K562 (cell line): ENCODE measurements around the gene PTRH1. TPM values are rescaled to one million over a fixed set of nuclear protein-coding genes. Genes with fewer than 3 reads are reported as not detected.

Source experiments
- CHD2 ChIP-seq: IDR thresholded peaks from 2 replicates; pipeline ENCODE4 v1.6.1; 2011; ENCODE audit warnings: low read depth, low read length
- CREM ChIP-seq: IDR thresholded peaks from 2 replicates; pipeline ENCODE4 v1.6.1; 2014; ENCODE audit warnings: antibody characterized with exemption, low read depth
- E2F8 ChIP-seq: fragments of 450-650 bp; IDR thresholded peaks from 2 replicates; pipeline ENCODE4 v1.7.1; 2018; ENCODE audit warnings: mild to moderate bottlenecking, low read depth; ENCODE audit not compliant: partially characterized antibody
- ETV5 ChIP-seq: sonication (generic); formaldehyde crosslinking; IDR thresholded peaks from 2 replicates; pipeline ENCODE4 v1.4.0; 2020; ENCODE audit warnings: low read depth, mild to moderate bottlenecking, missing genetic modification reagents
- KDM2B ChIP-seq: fragments of 250-450 bp; sonication (Bioruptor Pico); IDR thresholded peaks from 2 replicates; pipeline ENCODE4 v1.8.0; 2021; ENCODE audit warnings: mild to moderate bottlenecking, moderate library complexity
- L3MBTL2 ChIP-seq: fragments of 450-650 bp; IDR thresholded peaks from 2 replicates; pipeline ENCODE4 v1.6.1; 2016; ENCODE audit warnings: mild to moderate bottlenecking, moderate library complexity
- LCOR ChIP-seq: sonication (generic); formaldehyde crosslinking; IDR thresholded peaks from 2 replicates; pipeline ENCODE4 v1.8.0; 2022; ENCODE audit warnings: mild to moderate bottlenecking, missing genetic modification reagents
- MAX ChIP-seq: sonication (generic); formaldehyde crosslinking; IDR thresholded peaks from 2 replicates; pipeline ENCODE4 v1.9.0; 2022; ENCODE audit warnings: mild to moderate bottlenecking, missing genetic modification reagents
- MYC ChIP-seq, 2 experiments: fragments of 250-450 bp in 1 of 2; sonication (Bioruptor Pico) in 1 of 2; IDR thresholded peaks; 2 replicates each; pipeline versions ENCODE4 v1.5.1 to v1.6.1; 2012 to 2021; ENCODE audit warnings: low read depth in 2 of 2, borderline replicate concordance in 1 of 2, improper control_type of control experiment in 1 of 2, low read length in 1 of 2, mild to moderate bottlenecking in 1 of 2, moderate library complexity in 1 of 2
- PBX2 ChIP-seq, 2 experiments: IDR thresholded peaks in 1 of 2; conservative IDR thresholded peaks in 1 of 2; 2 replicates each; pipeline ENCODE4 v1.6.1; 2016; ENCODE audit warnings: low read depth in 2 of 2, mild to moderate bottlenecking in 1 of 2, missing compliant biosample characterization in 1 of 2, missing genetic modification characterization in 1 of 2, moderate library complexity in 1 of 2
- POLR2H ChIP-seq: IDR thresholded peaks from 2 replicates; pipeline ENCODE4 v1.6.1; 2016; ENCODE audit warnings: missing genetic modification characterization, low read depth, mild to moderate bottlenecking, control low read depth, missing compliant biosample characterization, moderate library complexity
- POU5F1 ChIP-seq: fragments of 150-350 bp; IDR thresholded peaks from 2 replicates; pipeline ENCODE4 v1.6.1; 2014; ENCODE audit warnings: borderline replicate concordance, low read length, low read depth, mild to moderate bottlenecking; ENCODE audit not compliant: partially characterized antibody
- SIX5 ChIP-seq, 2 experiments: IDR thresholded peaks; 2 replicates each; pipeline ENCODE4 v1.6.1; 2011; ENCODE audit warnings: low read length in 2 of 2, borderline replicate concordance in 1 of 2, low read depth in 1 of 2, mild to moderate bottlenecking in 1 of 2, moderate library complexity in 1 of 2; ENCODE audit not compliant: insufficient read depth in 1 of 2
- YY1 ChIP-seq, 3 experiments: IDR thresholded peaks; 2 replicates each; pipeline ENCODE4 v1.6.1; 2011; ENCODE audit warnings: low read length in 2 of 3, mild to moderate bottlenecking in 2 of 3, moderate library complexity in 2 of 3, borderline replicate concordance in 1 of 3, control low read depth in 1 of 3, low read depth in 1 of 3; ENCODE audit not compliant: insufficient read depth in 3 of 3, insufficient replicate concordance in 2 of 3, control insufficient read depth in 1 of 3, insufficient read length in 1 of 3; ENCODE audit errors: extremely low read depth in 1 of 3
- polyA plus RNA-seq, 8 experiments: library from polyadenylated mRNA; depleted of rRNA in 4 of 8; stranded (reverse) in 5 of 8; unstranded in 3 of 8; fragments of >200 nt; fragmentation: Nextera tagmentation in 2 of 8; fragmentation: Illumina TruSeq in 1 of 8; extraction: Ambion mirVana in 2 of 8; extraction: Trizol in 1 of 8; gene quantifications; 2 replicates each; pipeline versions ENCODE4 v1.2.1 to v1.2.3, GENCODE V29; 2011 to 2014; ENCODE audit warnings: inconsistent platforms in 1 of 8, missing spikeins in 1 of 8
- total RNA-seq, 7 experiments: library from RNA; depleted of rRNA in 6 of 7; stranded (reverse); fragments of >200 nt in 6 of 7; fragmentation: Illumina TruSeq in 2 of 7; extraction: Trizol in 2 of 7; gene quantifications; 2 replicates each; pipeline versions ENCODE4 v1.2.1 to v1.2.3, GENCODE V29; 2011 to 2021; ENCODE audit warnings: low replicate concordance in 1 of 7

PTRH1 gene
- total and polyA plus RNA-seq, 9 of the 15 experiments (the other 6 are each of a cell fraction or from before 2014, with no cell fraction given) = 0.63 to 43.1 (median 5.7) TPM

GRCh38 chr9:127715470-127716337, at the start of gene PTRH1, which contains the start of gene TTC16 (continued):
- TF ChIP-seq POLR2H (tag) (no peak), SIX5 (IDR thresholded peaks at IDR 0.05; ENCODE audit: borderline replicate concordance in 1 of 2, insufficient read depth in 1 of 2, low read depth in 1 of 2, low read length in 2 of 2) (peak; percentile 52 to 54; a peak in 2 of 4 replicates), CHD2 (peak; percentile 72), YY1 (IDR thresholded peaks at IDR 0.05; ENCODE audit: borderline replicate concordance in 1 of 3, control insufficient read depth in 1 of 3, extremely low read depth in 1 of 3, insufficient read depth in 3 of 3, insufficient read length in 1 of 3, insufficient replicate concordance in 2 of 3, low read depth in 1 of 3, low read length in 2 of 3) (peak; percentile 99 to 100 (median 100)), CREM (peak; percentile 98), LCOR (peak; percentile 77; the same call in 1 of the 2 replicates), MAX (CRISPR knock-in tag) (peak; percentile 67; the same call in 1 of the 2 replicates), ETV5 (CRISPR knock-in tag) (peak; percentile 44; the same call in 1 of the 2 replicates), KDM2B (no peak), POU5F1 (no peak), L3MBTL2 (peak; percentile 82), PBX2 (CRISPR knock-in tag; IDR thresholded peaks at IDR 0.05; ENCODE audit: low read depth) (no peak), PBX2 (tag; conservative IDR thresholded peaks at IDR 0.05; ENCODE audit: low read depth) (peak; percentile 53), MYC (IDR thresholded peaks at IDR 0.05; ENCODE audit: low read depth, low read length) (peak; percentile 70), MYC (CRISPR knock-in tag; IDR thresholded peaks at IDR 0.05; ENCODE audit: borderline replicate concordance, low read depth) (no peak), E2F8 (peak; percentile 93)
